HepG2 (cell line): ENCODE data around the gene VGF. TPM values are rescaled to one million over a fixed set of nuclear protein-coding genes. Genes with fewer than 3 reads are reported as not detected.

Experiments
- CTCF ChIP-seq: sonication (generic); formaldehyde crosslinking; IDR thresholded peaks from 2 replicates; pipeline ENCODE4 v1.5.0; 2020; ENCODE audit warnings: mild to moderate bottlenecking, missing genetic modification reagents, moderate library complexity
- HNF4G ChIP-seq, 2 experiments: sonication (generic) in 1 of 2; formaldehyde crosslinking in 1 of 2; IDR thresholded peaks; 2 replicates each; pipeline versions ENCODE4 v1.4.0 to v1.6.1; 2011 to 2020; ENCODE audit warnings: borderline replicate concordance in 2 of 2, low read depth in 2 of 2, mild to moderate bottlenecking in 2 of 2, low read length in 1 of 2, missing genetic modification reagents in 1 of 2, moderate library complexity in 1 of 2
- HNRNPH1 ChIP-seq: fragments of 200-400 bp; formaldehyde crosslinking; optimal IDR thresholded peaks from 2 replicates; pipeline ENCODE3; 2017; ENCODE audit warnings: mild to moderate bottlenecking, low read depth, low read length
- KAT7 ChIP-seq: IDR thresholded peaks from 2 replicates; pipeline ENCODE4 v1.6.1; 2018; ENCODE audit warnings: borderline replicate concordance, missing compliant biosample characterization
- LRRFIP1 ChIP-seq: sonication (generic); formaldehyde crosslinking; conservative IDR thresholded peaks from 2 replicates; pipeline ENCODE4 v1.4.0; 2020; ENCODE audit warnings: missing genetic modification reagents
- NFRKB ChIP-seq: fragments of 450-650 bp; IDR thresholded peaks from 2 replicates; pipeline ENCODE4 v1.6.1; 2017
- PHF20 ChIP-seq: sonication (generic); formaldehyde crosslinking; IDR thresholded peaks from 2 replicates; pipeline ENCODE4 v1.5.0; 2020; ENCODE audit warnings: mild to moderate bottlenecking, missing genetic modification reagents
- PHF8 ChIP-seq: sonication (generic); formaldehyde crosslinking; IDR thresholded peaks from 2 replicates; pipeline ENCODE4 v1.5.0; 2020; ENCODE audit warnings: missing genetic modification reagents
- PLRG1 ChIP-seq: fragments of 450-650 bp; conservative IDR thresholded peaks from 2 replicates; pipeline ENCODE4 v1.6.1; 2016
- PRDM10 ChIP-seq: sonication (generic); formaldehyde crosslinking; IDR thresholded peaks from 2 replicates; pipeline ENCODE4 v1.4.0; 2020; ENCODE audit warnings: low read depth, missing genetic modification reagents
- REL ChIP-seq: sonication (generic); formaldehyde crosslinking; conservative IDR thresholded peaks from 2 replicates; pipeline ENCODE4 v1.8.0; 2022; ENCODE audit warnings: mild to moderate bottlenecking, missing genetic modification reagents, moderate library complexity
- RXRA ChIP-seq: sonication (generic); formaldehyde crosslinking; IDR thresholded peaks from 2 replicates; pipeline ENCODE4 v1.5.1; 2020; ENCODE audit warnings: missing genetic modification reagents
- SP140L ChIP-seq: sonication (generic); formaldehyde crosslinking; IDR thresholded peaks from 2 replicates; pipeline ENCODE4 v1.4.0; 2020; ENCODE audit warnings: missing genetic modification reagents, borderline replicate concordance
- TAF1 ChIP-seq: sonication (generic); formaldehyde crosslinking; IDR thresholded peaks from 2 replicates; pipeline ENCODE4 v1.4.0; 2020; ENCODE audit warnings: missing genetic modification reagents
- ZBTB42 ChIP-seq: sonication (generic); formaldehyde crosslinking; IDR thresholded peaks from 2 replicates; pipeline ENCODE4 v1.5.0; 2020; ENCODE audit warnings: mild to moderate bottlenecking, missing genetic modification reagents
- ZBTB7A ChIP-seq: sonication (generic); formaldehyde crosslinking; IDR thresholded peaks from 2 replicates; pipeline ENCODE4 v1.8.0; 2022; ENCODE audit warnings: mild to moderate bottlenecking, missing genetic modification reagents
- ZFY ChIP-seq: sonication (generic); formaldehyde crosslinking; IDR thresholded peaks from 2 replicates; pipeline ENCODE4 v1.4.0; 2020; ENCODE audit warnings: missing genetic modification reagents
- ZMAT3 ChIP-seq: sonication (generic); formaldehyde crosslinking; conservative IDR thresholded peaks from 2 replicates; pipeline ENCODE4 v1.7.0; 2021; ENCODE audit warnings: missing genetic modification reagents
- ZNF207 ChIP-seq: fragments of 450-650 bp; IDR thresholded peaks from 2 replicates; pipeline ENCODE4 v1.6.1; 2016; ENCODE audit warnings: antibody characterized with exemption, borderline replicate concordance
- ZNF232 ChIP-seq: sonication (generic); formaldehyde crosslinking; IDR thresholded peaks from 2 replicates; pipeline ENCODE4 v1.4.0; 2020; ENCODE audit warnings: missing genetic modification reagents, borderline replicate concordance
- ZNF7 ChIP-seq: IDR thresholded peaks from 2 replicates; pipeline ENCODE4 v1.6.1; 2016; ENCODE audit warnings: missing biosample characterization, missing genetic modification reagents
- polyA plus RNA-seq, 8 experiments: library from polyadenylated mRNA; depleted of rRNA in 3 of 8; stranded (reverse) in 7 of 8; unstranded in 1 of 8; fragments of >200 nt; fragmentation: Illumina TruSeq in 4 of 8; extraction: Trizol in 4 of 8; gene quantifications; 2 replicates each; pipeline versions ENCODE4 v1.2.1 to v1.2.3, GENCODE V29; 2011 to 2016; ENCODE audit warnings: low read depth in 4 of 8, missing spikeins in 1 of 8, mixed read lengths in 1 of 8; ENCODE audit not compliant: insufficient read depth in 1 of 8
- total RNA-seq, 5 experiments: library from RNA; depleted of rRNA; stranded (reverse); fragments of >200 nt; fragmentation: Illumina TruSeq; extraction: Trizol; gene quantifications; 2 replicates each; pipeline ENCODE4 v1.2.3, GENCODE V29; 2016; ENCODE audit warnings: low read depth in 1 of 5

Gene VGF
- total and polyA plus RNA-seq, 2 of the 13 experiments (the other 11 are each of a cell fraction or from before 2014, with no cell fraction given): 0.12 to 0.46 TPM

- TF ChIP-seq PRDM10 (CRISPR knock-in tag): 0 out of 2 replicates have a peak, but pooled peaks have one; percentile 13
- peak; percentile 77; the same call in 1 of the 2 replicates for TF ChIP-seq ZBTB7A (CRISPR knock-in tag)
- 0 out of 2 replicates have a peak, but pooled peaks have one; percentile 18 for TF ChIP-seq RXRA (CRISPR knock-in tag)
- 0 out of 2 replicates have a peak, but pooled peaks have one; percentile 10 for TF ChIP-seq ZMAT3 (CRISPR knock-in tag)
- TF ChIP-seq ZNF207: no peak
- TF ChIP-seq SP140L (CRISPR knock-in tag): no peak
- TF ChIP-seq LRRFIP1 (CRISPR knock-in tag): no peak
- TF ChIP-seq ZNF232 (CRISPR knock-in tag): 0 out of 2 replicates have a peak, but pooled peaks have one; percentile 8
- 0 out of 2 replicates have a peak, but pooled peaks have one; percentile 27 for TF ChIP-seq ZBTB42 (CRISPR knock-in tag)
- TF ChIP-seq TAF1: 0 out of 2 replicates have a peak, but pooled peaks have one; percentile 37
- TF ChIP-seq REL: 0 out of 2 replicates have a peak, but pooled peaks have one; percentile 1
- no peak for TF ChIP-seq NFRKB
- no peak for TF ChIP-seq HNF4G (IDR thresholded peaks at IDR 0.05; ENCODE audit: borderline replicate concordance, low read depth, low read length)
- TF ChIP-seq HNF4G (CRISPR knock-in tag; IDR thresholded peaks at IDR 0.05; ENCODE audit: borderline replicate concordance, low read depth): no peak
- TF ChIP-seq CTCF: peak; percentile 1; the same call in 1 of the 2 replicates
- no peak for TF ChIP-seq PLRG1
- no peak for TF ChIP-seq ZNF7 (CRISPR knock-in tag)
- TF ChIP-seq PHF8 (CRISPR knock-in tag): peak; percentile 61; the same call in 1 of the 2 replicates
- no peak for TF ChIP-seq HNRNPH1
- peak; percentile 62 for TF ChIP-seq ZFY (CRISPR knock-in tag)
- TF ChIP-seq PHF20: 0 out of 2 replicates have a peak, but pooled peaks have one; percentile 32
- 0 out of 2 replicates have a peak, but pooled peaks have one; percentile 61 for TF ChIP-seq KAT7
These were observed 10.7 kb downstream of the VGF start (continued) for GRCh38 chr7:101154693-101155102.
